PC-3 (cell line): Measurements from ENCODE around the gene TOX3. TPM values are rescaled to one million over a fixed set of nuclear protein-coding genes. Genes with fewer than 3 reads are reported as not detected.

Experiments used
- ATAC-seq: fragments of 200-7000 bp; cut with Tn5 transposase; 2 replicates; pipeline ENCODE4 v1.9.1; 2020; ENCODE audit warnings: mild to moderate bottlenecking, moderate library complexity
- BruUV-seq: library from RNA; stranded (reverse); fragments of 400-500 nt; replicated peaks from 2 replicates; lab custom pipeline; 2021; lab: Mats Ljungman, UMichigan
- CTCF ChIA-PET: fragments of 300-600 bp; sonication (Branson Sonifier 250); formaldehyde crosslinking; loops from one replicate; lab custom pipeline; 2022; ENCODE audit warnings: antibody characterized with exemption; lab: Charles Lee
- POLR2A ChIA-PET: fragments of 300-600 bp; sonication (Branson Sonifier 250); formaldehyde crosslinking; loops from one replicate; lab custom pipeline; 2022; ENCODE audit warnings: antibody characterized with exemption; ENCODE audit not compliant: unreplicated experiment; lab: Charles Lee
- DNase-seq: peaks from one replicate; pipeline ENCODE4 v3.0.0-alpha.2; 2015
- H2AFZ ChIP-seq: fragments of 300-600 bp; sonication (generic); 2 replicates; pipeline ENCODE4 v1.6.0; 2016; ENCODE audit warnings: antibody characterized with exemption, low read length
- H3F3A ChIP-seq: fragments of 300-600 bp; sonication (generic); one replicate; pipeline ENCODE4 v1.6.0; 2017; ENCODE audit warnings: antibody characterized with exemption, low read length, control low read depth, mild to moderate bottlenecking; ENCODE audit not compliant: unreplicated experiment
- H3K27ac ChIP-seq: fragments of 300-600 bp; sonication (generic); 2 replicates; pipeline ENCODE4 v1.5.1; 2016; ENCODE audit warnings: mild to moderate bottlenecking, low read length
- H3K27me3 ChIP-seq: fragments of 300-600 bp; sonication (generic); 2 replicates; pipeline ENCODE4 v1.6.1; 2016; ENCODE audit warnings: low read length, mixed read lengths
- H3K36me3 ChIP-seq: fragments of 300-600 bp; sonication (generic); 2 replicates; pipeline ENCODE4 v1.6.1; 2016; ENCODE audit warnings: low read depth, mixed run types, low read length, mixed read lengths
- H3K4me1 ChIP-seq: fragments of 300-600 bp; sonication (generic); 2 replicates; pipeline ENCODE4 v1.5.1; 2016; ENCODE audit warnings: low read length; ENCODE audit not compliant: insufficient read depth
- H3K4me2 ChIP-seq: fragments of 300-600 bp; sonication (generic); 2 replicates; pipeline ENCODE4 v1.6.0; 2016; ENCODE audit warnings: low read length
- H3K4me3 ChIP-seq: fragments of 300-600 bp; sonication (generic); 2 replicates; pipeline ENCODE4 v1.5.1; 2016; ENCODE audit warnings: mild to moderate bottlenecking, low read length, mixed read lengths
- H3K79me2 ChIP-seq: fragments of 300-600 bp; sonication (generic); 2 replicates; pipeline ENCODE4 v1.6.1; 2017; ENCODE audit warnings: low read length, mixed read lengths
- H3K9ac ChIP-seq: fragments of 300-600 bp; sonication (generic); 2 replicates; pipeline ENCODE4 v1.6.0; 2016; ENCODE audit warnings: mild to moderate bottlenecking, low read length
- H3K9me2 ChIP-seq: fragments of 300-600 bp; sonication (generic); replicated peaks from 2 replicates; pipeline ENCODE4 v1.6.1; 2016; ENCODE audit warnings: mixed run types, low read length, mixed read lengths
- H3K9me3 ChIP-seq: fragments of 300-600 bp; sonication (generic); 2 replicates; pipeline ENCODE4 v1.6.1; 2016; ENCODE audit warnings: low read length, mixed read lengths
- H4K20me1 ChIP-seq: fragments of 300-600 bp; sonication (generic); 2 replicates; pipeline ENCODE4 v1.6.1; 2016; ENCODE audit warnings: low read length, mixed read lengths
- EZH2 ChIP-seq: fragments of 300-600 bp; sonication (generic); IDR thresholded peaks from one replicate; pipeline ENCODE4 v1.6.1; 2017; ENCODE audit warnings: antibody characterized with exemption, mild to moderate bottlenecking, low read length; ENCODE audit not compliant: unreplicated experiment
- EZH2phosphoT487 ChIP-seq: fragments of 300-600 bp; sonication (generic); IDR thresholded peaks from 2 replicates; pipeline ENCODE4 v1.6.1; 2018; ENCODE audit warnings: mild to moderate bottlenecking, antibody characterized with exemption, low read length, borderline replicate concordance
- intact Hi-C: fragments of 100-400 bp; cut with micrococcal nuclease; formaldehyde crosslinking; loops from 2 replicates; pipeline ENCODE4 v1.9.0; 2023
- total RNA-seq: library from RNA; depleted of rRNA; stranded (reverse); fragments of >200 nt; gene quantifications from 2 replicates; pipeline ENCODE4 v1.2.3, GENCODE V29; 2014
- TF ChIP-seq, protein P1 (sequence below): fragments of 300-600 bp; sonication (generic); conservative IDR thresholded peaks from 2 replicates; pipeline ENCODE4 v1.5.1; 2017; ENCODE audit warnings: antibody characterized with exemption, low read depth, mild to moderate bottlenecking, low read length

The TOX3 gene
- total RNA-seq, 1 experiment from 2014 or later = not detected

DNA sequence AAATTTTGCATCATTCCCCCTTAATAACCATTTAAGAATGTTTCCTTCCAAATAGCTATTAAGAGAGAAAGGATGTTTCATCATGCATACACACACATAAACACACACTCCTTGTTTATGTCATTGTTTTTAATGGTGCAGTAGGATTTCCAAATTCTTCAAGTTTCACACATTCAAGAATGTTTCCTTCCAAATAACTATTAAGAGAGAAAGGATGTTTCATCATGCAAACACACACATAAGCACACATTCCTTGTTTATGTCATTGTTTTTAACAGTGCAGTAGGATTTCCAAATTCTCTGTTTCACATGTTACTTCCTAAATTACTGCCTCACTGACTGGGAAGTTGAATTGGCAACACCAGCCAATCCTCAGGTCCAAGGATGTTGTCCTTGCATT is 7.8 kb downstream of the TOX3 start:
- no peak overlapping the region for H3K27ac ChIP-seq
- DNase-seq = no peak
- H3K27me3 ChIP-seq = no peaks in the 10 kb centered on the region
- no peaks in the 10 kb centered on the region for H3K9me3 ChIP-seq
- no peaks in the 10 kb centered on the region for H3K4me1 ChIP-seq
- no TSS peak for BruUV-seq
- H4K20me1 ChIP-seq = no peaks in the 10 kb centered on the region
- no peak overlapping the region for H3K4me2 ChIP-seq
- no peak overlapping the region for H3K9ac ChIP-seq
- CTCF ChIA-PET = no interaction called here
- H3K36me3 ChIP-seq = no peaks in the 10 kb centered on the region
- H3K79me2 ChIP-seq = no peaks in the 10 kb centered on the region
- TF ChIP-seq EZH2phosphoT487 = no peak
- TF ChIP-seq EZH2 = no peak
- TF ChIP-seq, protein P1, sequence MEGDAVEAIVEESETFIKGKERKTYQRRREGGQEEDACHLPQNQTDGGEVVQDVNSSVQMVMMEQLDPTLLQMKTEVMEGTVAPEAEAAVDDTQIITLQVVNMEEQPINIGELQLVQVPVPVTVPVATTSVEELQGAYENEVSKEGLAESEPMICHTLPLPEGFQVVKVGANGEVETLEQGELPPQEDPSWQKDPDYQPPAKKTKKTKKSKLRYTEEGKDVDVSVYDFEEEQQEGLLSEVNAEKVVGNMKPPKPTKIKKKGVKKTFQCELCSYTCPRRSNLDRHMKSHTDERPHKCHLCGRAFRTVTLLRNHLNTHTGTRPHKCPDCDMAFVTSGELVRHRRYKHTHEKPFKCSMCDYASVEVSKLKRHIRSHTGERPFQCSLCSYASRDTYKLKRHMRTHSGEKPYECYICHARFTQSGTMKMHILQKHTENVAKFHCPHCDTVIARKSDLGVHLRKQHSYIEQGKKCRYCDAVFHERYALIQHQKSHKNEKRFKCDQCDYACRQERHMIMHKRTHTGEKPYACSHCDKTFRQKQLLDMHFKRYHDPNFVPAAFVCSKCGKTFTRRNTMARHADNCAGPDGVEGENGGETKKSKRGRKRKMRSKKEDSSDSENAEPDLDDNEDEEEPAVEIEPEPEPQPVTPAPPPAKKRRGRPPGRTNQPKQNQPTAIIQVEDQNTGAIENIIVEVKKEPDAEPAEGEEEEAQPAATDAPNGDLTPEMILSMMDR = no peak
- POLR2A ChIA-PET = no interaction called here
- H2AFZ ChIP-seq = no peak overlapping the region
- intact Hi-C loops = no loop called here
- no peaks in the 10 kb centered on the region for H3F3A ChIP-seq
- no peak overlapping the region for H3K4me3 ChIP-seq
- H3K9me2 ChIP-seq = no peaks in the 10 kb centered on the region
- ATAC-seq = no peak

DNA sequence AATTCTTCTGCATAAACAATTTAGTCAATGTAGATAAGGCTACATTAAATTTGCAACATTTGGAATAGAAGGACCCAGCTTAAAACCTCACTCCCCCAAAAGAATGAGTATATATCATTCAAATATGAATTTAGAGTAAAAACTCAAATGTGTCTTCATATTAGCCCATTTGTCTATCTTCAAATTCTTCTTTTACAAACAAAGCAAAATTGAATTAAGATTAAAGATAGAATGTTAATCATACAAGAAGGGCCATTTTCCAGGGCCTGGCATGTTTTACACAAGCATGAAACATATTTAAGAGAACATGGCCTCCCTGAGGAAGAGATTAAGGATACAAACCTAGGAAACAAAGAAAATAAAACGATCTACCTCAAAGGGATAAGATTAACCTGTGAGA is 8.4 kb downstream of the TOX3 start:
- Histone ChIP-seq H3K36me3 (no peaks in the 10 kb centered on the region), H3F3A (no peaks in the 10 kb centered on the region), H3K4me2 (no peak overlapping the region), H3K27ac (no peak overlapping the region), H3K4me1 (no peaks in the 10 kb centered on the region), H3K27me3 (no peaks in the 10 kb centered on the region), H3K9me2 (no peaks in the 10 kb centered on the region), H4K20me1 (no peaks in the 10 kb centered on the region), H3K9me3 (no peaks in the 10 kb centered on the region), H3K4me3 (no peak overlapping the region), H2AFZ (no peak overlapping the region), H3K9ac (no peak overlapping the region), H3K79me2 (no peaks in the 10 kb centered on the region)
- ATAC-seq (no peak), DNase-seq (no peak)
- ChIA-PET POLR2A (no interaction called here), CTCF (no interaction called here)
- intact Hi-C loops = no loop called here
- TF ChIP-seq EZH2 = no peak
- TF ChIP-seq EZH2phosphoT487 = no peak
- TF ChIP-seq, protein P1 = no peak
- no TSS peak for BruUV-seq

DNA sequence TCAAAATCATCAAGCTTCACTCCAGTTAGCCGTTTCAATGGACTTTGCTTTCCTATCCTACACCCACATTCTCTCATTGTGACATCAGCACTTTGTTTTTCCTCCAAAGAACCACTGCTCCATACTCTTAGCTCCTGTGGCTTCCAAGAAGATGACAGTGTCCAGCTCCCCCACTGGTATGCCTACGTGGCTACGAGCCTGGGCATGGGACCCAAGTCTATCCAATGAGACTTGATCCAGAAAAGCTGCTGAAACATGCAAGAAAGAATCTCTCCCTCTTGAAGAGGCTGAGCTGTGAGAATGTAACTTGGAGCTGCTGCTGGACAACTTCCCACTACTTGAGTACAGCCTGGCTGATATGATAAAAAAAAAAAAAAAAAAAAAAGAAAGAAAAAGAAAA is 9.4 kb downstream of the TOX3 start:
- Histone ChIP-seq H3K4me2 (no peak overlapping the region), H3K9ac (no peak overlapping the region), H3K79me2 (no peaks in the 10 kb centered on the region), H3K9me2 (no peaks in the 10 kb centered on the region), H3K4me3 (no peak overlapping the region), H3F3A (no peaks in the 10 kb centered on the region), H2AFZ (no peak overlapping the region), H3K27ac (no peak overlapping the region), H3K4me1 (no peaks in the 10 kb centered on the region), H3K9me3 (no peaks in the 10 kb centered on the region), H3K36me3 (no peaks in the 10 kb centered on the region), H3K27me3 (no peaks in the 10 kb centered on the region), H4K20me1 (no peaks in the 10 kb centered on the region)
- no peak for ATAC-seq
- POLR2A ChIA-PET = no interaction called here
- CTCF ChIA-PET = no interaction called here
- TF ChIP-seq, protein P1 = no peak
- no peak for TF ChIP-seq EZH2
- no TSS peak for BruUV-seq
- intact Hi-C loops = no loop called here
- DNase-seq = no peak
